MM.1S (cell line): ENCODE measurements around the gene MMADHC.

Experiments
- CTCF ChIP-seq: fragments of 300-600 bp; sonication (generic); IDR thresholded peaks from 2 replicates; pipeline ENCODE4 v1.5.1; 2016; ENCODE audit warnings: antibody characterized with exemption, low read length, mixed read lengths
- EZH2phosphoT487 ChIP-seq: fragments of 300-600 bp; sonication (generic); IDR thresholded peaks from 2 replicates; pipeline ENCODE4 v1.6.1; 2018; ENCODE audit warnings: antibody characterized with exemption, low read length

GRCh38 chr2:149627111-149627801 lies 39.7 kb upstream of the MMADHC start:
- TF ChIP-seq EZH2phosphoT487 (no peak), CTCF (no peak)
